Nasal cavity respiratory epithelium epithelial cell of viscerocranial mucosa (primary cell): Measurements from ENCODE around the gene MAP3K2. TPM values are rescaled to one million over a fixed set of nuclear protein-coding genes. Genes with fewer than 3 reads are reported as not detected.

Experiments
- total RNA-seq: library from RNA; depleted of rRNA; stranded (reverse); fragments of >200 nt; gene quantifications from 2 replicates; pipeline ENCODE4 v1.2.3, GENCODE V29; 2014

MAP3K2 gene, protein sequence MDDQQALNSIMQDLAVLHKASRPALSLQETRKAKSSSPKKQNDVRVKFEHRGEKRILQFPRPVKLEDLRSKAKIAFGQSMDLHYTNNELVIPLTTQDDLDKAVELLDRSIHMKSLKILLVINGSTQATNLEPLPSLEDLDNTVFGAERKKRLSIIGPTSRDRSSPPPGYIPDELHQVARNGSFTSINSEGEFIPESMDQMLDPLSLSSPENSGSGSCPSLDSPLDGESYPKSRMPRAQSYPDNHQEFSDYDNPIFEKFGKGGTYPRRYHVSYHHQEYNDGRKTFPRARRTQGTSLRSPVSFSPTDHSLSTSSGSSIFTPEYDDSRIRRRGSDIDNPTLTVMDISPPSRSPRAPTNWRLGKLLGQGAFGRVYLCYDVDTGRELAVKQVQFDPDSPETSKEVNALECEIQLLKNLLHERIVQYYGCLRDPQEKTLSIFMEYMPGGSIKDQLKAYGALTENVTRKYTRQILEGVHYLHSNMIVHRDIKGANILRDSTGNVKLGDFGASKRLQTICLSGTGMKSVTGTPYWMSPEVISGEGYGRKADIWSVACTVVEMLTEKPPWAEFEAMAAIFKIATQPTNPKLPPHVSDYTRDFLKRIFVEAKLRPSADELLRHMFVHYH
- 39.0 and 74.7 TPM in 2 replicates for total RNA-seq

DNA sequence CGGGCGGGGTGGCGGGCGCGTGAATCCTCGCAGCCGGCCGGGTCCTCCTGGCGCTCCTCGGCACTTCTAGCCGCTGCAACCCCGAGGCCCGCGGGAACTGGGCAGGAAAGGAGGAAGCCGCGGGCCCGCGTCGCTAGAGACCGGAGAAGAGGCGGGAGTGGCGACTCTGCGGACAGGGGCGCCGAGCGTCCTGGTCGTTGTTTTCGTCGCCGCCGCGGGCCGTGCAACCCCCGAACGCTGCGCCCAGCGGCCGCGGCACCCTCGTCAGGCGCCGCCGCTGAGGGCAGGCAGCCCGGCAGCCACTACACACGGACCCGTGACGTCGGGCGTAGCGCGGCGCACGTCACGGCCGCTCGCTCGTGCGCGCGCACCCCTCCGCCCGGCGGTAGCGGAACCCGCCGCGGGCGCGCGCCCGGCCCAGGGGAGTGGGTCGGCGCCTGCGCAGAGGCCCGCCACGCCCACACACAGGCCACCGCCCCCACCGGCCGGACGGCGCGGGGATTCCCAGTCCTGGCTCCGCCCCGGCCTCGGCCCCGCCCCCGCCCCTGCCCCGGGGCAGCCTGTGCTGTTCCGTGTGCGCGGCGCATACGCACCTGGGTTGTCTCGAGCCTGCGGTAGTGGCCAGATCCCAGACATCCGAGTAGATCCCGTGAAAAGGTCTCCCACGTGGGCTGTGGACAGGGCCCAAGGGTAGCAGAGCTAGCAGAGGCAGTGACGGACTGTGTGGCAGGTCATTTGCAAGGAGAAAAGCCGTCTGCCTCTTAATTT, at the start of gene MAP3K2:
Gene MAP3K2, minus strand, starts transcription at position 321 of the 768 bp plus-strand sequence. CDS start 44,846 bp downstream, outside the sequence.

DNA sequence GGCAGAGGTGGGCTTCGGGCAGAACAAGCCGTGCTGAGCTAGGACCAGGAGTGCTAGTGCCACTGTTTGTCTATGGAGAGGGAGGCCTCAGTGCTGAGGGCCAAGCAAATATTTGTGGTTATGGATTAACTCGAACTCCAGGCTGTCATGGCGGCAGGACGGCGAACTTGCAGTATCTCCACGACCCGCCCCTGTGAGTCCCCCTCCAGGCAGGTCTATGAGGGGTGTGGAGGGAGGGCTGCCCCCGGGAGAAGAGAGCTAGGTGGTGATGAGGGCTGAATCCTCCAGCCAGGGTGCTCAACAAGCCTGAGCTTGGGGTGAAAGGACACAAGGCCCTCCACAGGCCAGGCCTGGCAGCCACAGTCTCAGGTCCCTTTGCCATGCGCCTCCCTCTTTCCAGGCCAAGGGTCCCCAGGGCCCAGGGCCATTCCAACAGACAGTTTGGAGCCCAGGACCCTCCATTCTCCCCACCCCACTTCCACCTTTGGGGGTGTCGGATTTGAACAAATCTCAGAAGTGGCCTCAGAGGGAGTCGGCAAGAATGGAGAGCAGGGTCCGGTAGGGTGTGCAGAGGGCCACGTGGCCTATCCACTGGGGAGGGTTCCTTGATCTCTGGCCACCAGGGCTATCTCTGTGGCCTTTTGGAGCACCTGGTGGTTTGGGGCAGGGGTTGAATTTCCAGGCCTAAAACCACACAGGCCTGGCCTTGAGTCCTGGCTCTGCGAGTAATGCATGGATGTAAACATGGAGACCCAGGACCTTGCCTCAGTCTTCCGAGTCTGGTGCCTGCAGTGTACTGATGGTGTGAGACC, 30.7 kb upstream of the MAP3K2 start, which contains the start of gene PROC:
Gene PROC, plus strand, starts transcription at position 128 of the 812 bp plus-strand sequence. CDS start 1,516 bp downstream, outside the sequence.

DNA sequence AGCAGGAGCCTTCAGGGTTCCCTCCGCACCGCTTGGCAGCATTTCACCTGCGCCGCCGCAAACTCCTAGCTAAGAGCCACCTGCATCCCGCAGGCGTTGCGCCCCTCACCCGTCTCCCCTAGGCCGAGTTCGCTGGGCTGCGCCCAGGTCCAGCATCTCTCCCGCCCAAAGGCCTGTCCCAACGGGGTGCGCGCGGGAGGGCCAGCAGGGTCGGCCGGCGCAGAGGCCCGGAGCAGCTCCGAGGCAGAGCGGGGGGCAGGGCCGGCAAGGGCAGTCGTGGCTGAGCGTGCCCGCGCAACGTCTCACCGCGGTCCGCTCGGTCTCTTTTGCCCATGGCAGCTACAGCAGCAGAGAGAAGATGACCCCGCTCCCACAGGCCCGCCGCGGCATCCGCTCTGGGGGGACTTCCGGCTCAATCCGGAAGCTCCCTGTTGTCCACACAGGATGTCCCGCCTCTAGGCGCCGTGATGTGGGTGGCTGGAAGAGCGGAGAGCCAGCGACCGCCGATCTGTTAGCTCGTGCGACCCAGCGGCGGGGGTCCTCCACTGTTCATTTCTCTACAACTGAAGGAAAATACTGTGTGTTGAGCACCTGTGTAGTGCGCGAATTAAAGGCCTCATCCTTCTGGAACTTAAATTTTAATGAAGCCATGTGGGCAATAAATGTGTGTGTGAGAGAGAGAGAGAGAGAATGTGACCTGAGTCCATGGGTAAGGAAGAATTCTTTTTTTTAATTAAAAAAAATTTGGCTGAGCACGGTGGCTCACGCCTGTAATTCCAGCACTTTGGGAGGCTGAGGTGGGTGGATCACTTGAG, 93.8 kb downstream of the MAP3K2 start, which contains the start of gene ERCC3:
Gene ERCC3, minus strand, starts transcription at position 397 of the 815 bp plus-strand sequence. Its CDS starts 63 bp downstream, at position 334.

Other genes with a start within 250 kb of the MAP3K2 start
- 0.34 and 0.36 TPM in 2 replicates for gene CYP27C1, start 167.7 kb downstream of the MAP3K2 start, total RNA-seq
- gene ERCC3, start 93.8 kb downstream of the MAP3K2 start, total RNA-seq, result 27.7 and 38.2 TPM in 2 replicates
- gene PROC, start 30.5 kb upstream of the MAP3K2 start, total RNA-seq, result 0.64 TPM in 1 of 2 replicates, not detected in the other
- gene IWS1, start 138.5 kb upstream of the MAP3K2 start, total RNA-seq, result 47.5 and 67.7 TPM in 2 replicates
- gene MYO7B, start 147.7 kb upstream of the MAP3K2 start, total RNA-seq, result not detected in 2 replicates